KOPT-K1 (cell line): ENCODE results near the gene SEPTIN3.

Experiments used
- H3K27ac ChIP-seq: fragments of 200-600 bp; sonication (generic); 2 replicates; pipeline ENCODE4 v1.5.1; 2016; ENCODE audit warnings: antibody characterized with exemption, mild to moderate bottlenecking, low read depth, low read length; ENCODE audit not compliant: poor library complexity, severe bottlenecking
- H3K36me3 ChIP-seq: fragments of 200-600 bp; sonication (generic); 2 replicates; pipeline ENCODE4 v1.5.1; 2017; ENCODE audit warnings: antibody characterized with exemption, mild to moderate bottlenecking, low read length, moderate library complexity; ENCODE audit not compliant: insufficient read depth
- H3K9me3 ChIP-seq: fragments of 200-600 bp; sonication (generic); 2 replicates; pipeline ENCODE4 v1.5.1; 2017; ENCODE audit warnings: antibody characterized with exemption, low read length, mild to moderate bottlenecking; ENCODE audit not compliant: insufficient read depth, poor library complexity, severe bottlenecking

The SEPTIN3 gene, protein sequence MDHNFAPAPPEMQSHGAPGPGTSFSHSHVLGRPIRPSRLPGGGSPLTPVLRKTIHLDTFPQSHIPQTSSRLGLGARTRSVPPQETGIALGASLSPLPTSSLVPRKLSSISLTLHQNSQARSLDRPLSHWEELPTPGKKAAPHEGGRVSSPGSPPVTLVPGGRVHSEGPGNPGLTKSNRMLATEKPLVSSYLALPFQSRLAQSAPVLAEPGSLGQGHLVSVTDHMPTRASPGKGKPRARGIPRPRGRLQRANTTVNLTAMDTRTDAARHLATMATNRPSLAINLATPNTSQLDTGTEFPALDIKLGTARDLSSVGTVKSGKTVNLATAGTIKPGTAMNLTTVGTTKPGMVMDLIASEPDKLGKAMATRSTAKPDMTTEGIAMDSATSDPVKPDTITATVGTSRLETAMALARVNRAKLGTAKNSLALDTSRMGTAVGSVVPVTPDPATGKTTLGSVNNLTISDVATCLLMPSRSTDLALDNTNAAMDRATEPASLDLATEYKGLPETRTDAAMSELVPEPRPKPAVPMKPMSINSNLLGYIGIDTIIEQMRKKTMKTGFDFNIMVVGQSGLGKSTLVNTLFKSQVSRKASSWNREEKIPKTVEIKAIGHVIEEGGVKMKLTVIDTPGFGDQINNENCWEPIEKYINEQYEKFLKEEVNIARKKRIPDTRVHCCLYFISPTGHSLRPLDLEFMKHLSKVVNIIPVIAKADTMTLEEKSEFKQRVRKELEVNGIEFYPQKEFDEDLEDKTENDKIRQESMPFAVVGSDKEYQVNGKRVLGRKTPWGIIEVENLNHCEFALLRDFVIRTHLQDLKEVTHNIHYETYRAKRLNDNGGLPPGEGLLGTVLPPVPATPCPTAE

GRCh38 chr22:41969110-41969646 lies at the start of gene SEPTIN3:
Gene SEPTIN3 (plus strand): TSS chr22:41969443. CDS start chr22:41971493, 2,050 bp downstream.
- H3K27ac ChIP-seq, result no peak within 1 kb of the TSS
- H3K9me3 ChIP-seq, result no peaks in the 10 kb centered on the region
- no peaks in the 10 kb centered on the region for H3K36me3 ChIP-seq

DNA sequence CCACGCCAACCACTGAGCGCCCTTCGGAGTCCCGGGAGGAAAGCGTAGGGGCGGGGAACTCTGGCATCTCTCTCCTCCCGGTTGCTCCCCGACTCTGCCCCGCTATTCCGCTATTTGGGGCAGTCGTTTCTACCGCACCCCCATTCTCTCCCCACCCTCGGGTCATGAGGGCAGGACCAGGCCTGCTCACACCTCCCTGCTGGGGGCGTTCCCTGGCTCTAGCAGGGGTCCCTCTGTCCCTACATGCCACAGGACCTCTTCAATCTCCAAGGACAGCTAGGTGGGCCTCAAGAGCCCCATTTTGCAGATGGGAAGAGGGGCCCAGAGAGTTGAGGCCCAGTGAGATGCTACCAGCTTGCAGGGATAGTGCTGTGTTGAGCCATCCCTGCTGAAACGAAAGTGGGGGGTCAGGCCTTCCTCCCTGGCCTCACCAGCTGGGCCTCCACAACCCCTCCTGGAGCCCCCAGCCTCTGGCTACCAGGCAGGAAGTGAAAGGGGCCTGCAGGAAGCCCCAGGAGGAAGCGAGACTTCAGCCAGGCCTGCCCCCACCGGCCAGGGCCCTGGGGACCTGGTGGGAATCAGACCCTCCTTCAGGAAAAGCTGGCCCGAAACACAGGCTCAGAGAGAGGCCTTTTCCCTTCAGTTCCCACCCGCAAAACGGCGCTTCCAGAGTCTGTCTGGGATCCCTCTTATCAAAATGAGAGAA lies 48.8 kb upstream of the SEPTIN3 start:
- Histone ChIP-seq H3K27ac (no peak overlapping the region), H3K9me3 (no peaks in the 10 kb centered on the region), H3K36me3 (no peaks in the 10 kb centered on the region)

- no peak overlapping the region for H3K27ac ChIP-seq
- H3K9me3 ChIP-seq, result no peaks in the 10 kb centered on the region
- no peaks in the 10 kb centered on the region for H3K36me3 ChIP-seq
These were observed 46.9 kb upstream of the SEPTIN3 start for GRCh38 chr22:41922328-41922727.

- H3K27ac ChIP-seq, result no peak overlapping the region
These were observed 46.2 kb upstream of the SEPTIN3 start for GRCh38 chr22:41922940-41923594.

GRCh38 chr22:41923595-41924276 lies 45.5 kb upstream of the SEPTIN3 start:
- no peak overlapping the region for H3K27ac ChIP-seq
- no peaks in the 10 kb centered on the region for H3K36me3 ChIP-seq
- no peaks in the 10 kb centered on the region for H3K9me3 ChIP-seq

More at GRCh38 chr22:41922940-41923594, 46.2 kb upstream of the SEPTIN3 start:
- H3K36me3 ChIP-seq, result no peaks in the 10 kb centered on the region
- H3K9me3 ChIP-seq, result no peaks in the 10 kb centered on the region

- Histone ChIP-seq H3K9me3 (no peaks in the 10 kb centered on the region), H3K27ac (no peak overlapping the region), H3K36me3 (no peaks in the 10 kb centered on the region; the same call in 1 of the 2 replicates)
These were observed 43.3 kb upstream of the SEPTIN3 start for GRCh38 chr22:41925783-41926460.

DNA sequence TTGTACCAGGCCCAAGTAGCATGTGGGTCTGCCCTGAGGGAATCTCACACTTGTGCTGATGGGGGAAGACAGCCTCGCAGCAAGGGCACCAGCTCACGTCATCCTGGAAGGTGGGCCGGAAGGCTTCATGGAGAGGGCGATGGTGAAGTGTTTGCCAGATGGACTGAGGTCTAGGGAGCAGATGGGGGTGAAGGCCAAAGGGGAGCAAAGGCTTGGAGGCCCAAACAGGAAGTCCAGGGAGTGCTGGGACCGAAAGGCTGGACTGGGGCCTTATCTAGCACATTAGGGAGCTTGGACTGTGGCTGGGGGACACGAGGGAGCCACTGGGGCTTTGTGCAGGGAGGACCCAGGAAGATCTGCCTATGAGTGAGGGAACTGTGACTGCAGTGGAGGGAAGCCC lies 41.4 kb upstream of the SEPTIN3 start:
- H3K36me3 ChIP-seq, result peaks cover 14% of the 10 kb centered on the region; the same call in 1 of the 2 replicates
- no peak overlapping the region for H3K27ac ChIP-seq
- H3K9me3 ChIP-seq, result no peaks in the 10 kb centered on the region

- H3K36me3 ChIP-seq, result peaks cover 24% of the 10 kb centered on the region; the same call in 1 of the 2 replicates
- H3K27ac ChIP-seq, result no peak overlapping the region
- no peaks in the 10 kb centered on the region for H3K9me3 ChIP-seq
These were observed 40.4 kb upstream of the SEPTIN3 start for GRCh38 chr22:41928593-41929417.

- peaks cover 25% of the 10 kb centered on the region; the same call in 1 of the 2 replicates for H3K36me3 ChIP-seq
- H3K9me3 ChIP-seq, result no peaks in the 10 kb centered on the region
- H3K27ac ChIP-seq, result no peak overlapping the region
These were observed 39.8 kb upstream of the SEPTIN3 start for GRCh38 chr22:41929418-41929810.

GRCh38 chr22:41931701-41932269 lies 37.5 kb upstream of the SEPTIN3 start:
- no peaks in the 10 kb centered on the region for H3K9me3 ChIP-seq
- H3K36me3 ChIP-seq, result peaks cover 49% of the 10 kb centered on the region
- no peak overlapping the region for H3K27ac ChIP-seq

- Histone ChIP-seq H3K9me3 (no peaks in the 10 kb centered on the region), H3K27ac (no peak overlapping the region), H3K36me3 (peaks cover 54% of the 10 kb centered on the region)
These were observed 36.9 kb upstream of the SEPTIN3 start for GRCh38 chr22:41932353-41932752.

DNA sequence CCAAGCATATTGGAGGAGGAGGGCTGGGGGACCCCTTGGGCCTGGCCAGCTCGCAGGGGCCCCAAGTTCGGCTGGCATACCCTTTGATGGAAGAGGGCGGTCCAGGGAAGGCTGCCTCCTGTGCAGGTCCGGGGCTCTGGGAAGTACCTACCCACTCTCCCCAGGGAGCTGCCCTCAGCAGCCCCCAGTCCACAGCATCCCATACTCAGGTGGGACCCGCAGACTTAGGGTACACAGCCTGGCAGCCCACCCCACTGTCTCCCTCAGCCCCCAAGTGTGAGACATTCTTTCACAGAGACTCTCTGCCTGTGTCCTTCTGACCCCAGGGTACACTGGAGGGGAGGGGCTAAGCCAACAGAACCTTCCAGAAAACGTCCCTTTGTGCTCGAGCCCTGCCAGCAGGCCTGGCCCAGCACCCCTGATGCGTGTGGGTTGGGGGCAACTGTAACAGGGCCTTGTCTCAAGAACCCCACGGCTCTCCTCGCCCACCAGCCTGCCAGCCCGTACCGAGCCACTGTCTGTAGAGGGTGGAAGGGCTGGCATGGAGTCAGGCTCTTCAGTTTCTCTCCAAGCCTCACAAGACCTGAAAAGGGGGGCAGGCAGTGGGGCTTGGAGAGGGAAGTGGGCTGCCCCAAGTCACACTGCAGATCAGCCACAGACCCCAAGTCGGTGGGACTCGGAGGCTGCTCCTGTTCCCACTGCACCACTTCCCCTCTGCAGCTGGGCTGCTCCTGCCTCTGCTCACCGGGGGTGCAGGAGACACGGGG lies 35.6 kb upstream of the SEPTIN3 start:
- Histone ChIP-seq H3K9me3 (no peaks in the 10 kb centered on the region), H3K27ac (peak overlapping the region; percentile 43), H3K36me3 (peaks cover 67% of the 10 kb centered on the region)
